Activated naive CD4-positive, alpha-beta T cell treated with anti-CD3 and anti-CD28 coated beads for 36 hours (primary cell): Measurements from ENCODE around the gene ZCWPW1. TPM values are rescaled to one million over a fixed set of nuclear protein-coding genes. Genes with fewer than 3 reads are reported as not detected.

Source experiments
- CTCF ChIA-PET: fragments of 350-600 bp; sonication (Branson Sonifier 250); formaldehyde crosslinking; loops from one replicate; lab custom pipeline; 2021; ENCODE audit warnings: antibody characterized with exemption; lab: Charles Lee
- DNase-seq: peaks from one replicate; pipeline ENCODE4 v3.0.0-alpha.2; 2020
- H3K27ac Mint-ChIP-seq: one replicate; pipeline ENCODE4 v1.8.0; 2021; ENCODE audit warnings: mild to moderate bottlenecking, mixed read lengths
- H3K27me3 Mint-ChIP-seq: one replicate; pipeline ENCODE4 v1.8.0; 2021; ENCODE audit warnings: low read depth, mixed read lengths
- H3K36me3 Mint-ChIP-seq: one replicate; pipeline ENCODE4 v1.8.0; 2021; ENCODE audit warnings: low read depth, mixed read lengths
- H3K4me1 Mint-ChIP-seq: one replicate; pipeline ENCODE4 v1.8.0; 2021; ENCODE audit warnings: low read depth, mixed read lengths
- H3K4me3 Mint-ChIP-seq: one replicate; pipeline ENCODE4 v1.8.0; 2021; ENCODE audit warnings: mild to moderate bottlenecking, moderate library complexity, mixed read lengths
- H3K9me3 Mint-ChIP-seq: one replicate; pipeline ENCODE4 v1.8.0; 2021; ENCODE audit warnings: mixed read lengths
- intact Hi-C: fragments of 100-400 bp; cut with micrococcal nuclease; formaldehyde crosslinking; loops from one replicate; pipeline ENCODE4 v1.15.1; 2023
- total RNA-seq, 2 experiments: library from RNA; stranded (reverse); gene quantifications; one replicate each; pipeline ENCODE4 v1.2.3, GENCODE V29; 2021

ZCWPW1 gene
- total RNA-seq, result 1 to 10 TPM; 3.5 to 5.2 TPM

- peak within 1 kb of the TSS; percentile 93 for H3K4me3 Mint-ChIP-seq
- peaks cover 40% of the 10 kb centered on the region for H3K4me1 Mint-ChIP-seq
- CTCF ChIA-PET, result interaction anchor here (0.6 to 1.0 kb wide), 3 partner anchors 12 to 156 kb away, joined by 3 to 4 read pairs (median 4); no protein-coding TSS in a partner anchor
- peaks cover 26% of the 10 kb centered on the region for H3K36me3 Mint-ChIP-seq
- intact Hi-C loops, result loop anchor here (1.0 to 5.0 kb wide), 12 partner anchors 8 to 1286 kb away; partner anchors contain the start of genes AGFG2, BUD31, GNB2 and GPC2
- H3K27ac Mint-ChIP-seq, result peak within 1 kb of the TSS; percentile 99
- H3K9me3 Mint-ChIP-seq, result no peaks in the 10 kb centered on the region
- peak; percentile 96 for DNase-seq
- H3K27me3 Mint-ChIP-seq, result peaks cover 5% of the 10 kb centered on the region
Measured at GRCh38 chr7:100428199-100428966, at the start of gene ZCWPW1. Gene ZCWPW1 (minus strand): TSS chr7:100428703. CDS start chr7:100420649, 8,054 bp downstream.

GRCh38 chr7:100477871-100478267 lies 49.4 kb upstream of the ZCWPW1 start:
- peak overlapping the region; percentile 92 for H3K27ac Mint-ChIP-seq
- peaks cover 54% of the 10 kb centered on the region for H3K4me1 Mint-ChIP-seq
- CTCF ChIA-PET, result interaction anchor here (0.7 to 5.4 kb wide), 6 partner anchors 8 to 136 kb away, joined by 3 to 45 read pairs (median 4); no protein-coding TSS in a partner anchor
- no peaks in the 10 kb centered on the region for H3K9me3 Mint-ChIP-seq
- no peak for DNase-seq
- intact Hi-C loops, result loop anchor here (2.0 to 5.0 kb wide), 6 partner anchors 49 to 375 kb away; partner anchors contain the start of genes GIGYF1, MEPCE, POP7 and SLC12A9
- peaks cover 12% of the 10 kb centered on the region for H3K36me3 Mint-ChIP-seq
- peak overlapping the region; percentile 98 for H3K4me3 Mint-ChIP-seq
- no peaks in the 10 kb centered on the region for H3K27me3 Mint-ChIP-seq

- Mint-ChIP-seq H3K36me3 (peaks cover 12% of the 10 kb centered on the region), H3K27me3 (no peaks in the 10 kb centered on the region), H3K27ac (peak overlapping the region; percentile 62), H3K4me3 (peak overlapping the region; percentile 98), H3K9me3 (no peaks in the 10 kb centered on the region), H3K4me1 (peaks cover 50% of the 10 kb centered on the region)
- intact Hi-C loops, result loop anchor here (5.0 kb wide), 3 partner anchors 200 to 230 kb away; partner anchors contain the start of genes GIGYF1 and POP7
- peak; percentile 78 for DNase-seq
- CTCF ChIA-PET, result interaction anchor here (0.7 to 2.1 kb wide), 6 partner anchors 9 to 136 kb away, joined by 3 to 17 read pairs (median 4); no protein-coding TSS in a partner anchor
Measured at GRCh38 chr7:100476903-100477870, 48.7 kb upstream of the ZCWPW1 start.

- intact Hi-C loops, result loop anchor here (5.0 kb wide), 3 partner anchors 201 to 231 kb away; partner anchors contain the start of genes GIGYF1 and POP7
- peaks cover 12% of the 10 kb centered on the region for H3K36me3 Mint-ChIP-seq
- peak overlapping the region; percentile 98 for H3K4me3 Mint-ChIP-seq
- H3K27ac Mint-ChIP-seq, result peak overlapping the region; percentile 89
- peaks cover 52% of the 10 kb centered on the region for H3K4me1 Mint-ChIP-seq
- H3K9me3 Mint-ChIP-seq, result no peaks in the 10 kb centered on the region
- CTCF ChIA-PET, result interaction anchor here (0.8 to 2.1 kb wide), 7 partner anchors 11 to 215 kb away, joined by 3 to 17 read pairs (median 5); no protein-coding TSS in a partner anchor
- no peak for DNase-seq
- H3K27me3 Mint-ChIP-seq, result no peaks in the 10 kb centered on the region
Measured at GRCh38 chr7:100476101-100476780, 47.7 kb upstream of the ZCWPW1 start.

- peaks cover 52% of the 10 kb centered on the region for H3K4me1 Mint-ChIP-seq
- intact Hi-C loops, result loop anchor here (5.0 kb wide), 3 partner anchors 202 to 232 kb away; partner anchors contain the start of genes GIGYF1 and POP7
- DNase-seq, result peak; percentile 26
- H3K36me3 Mint-ChIP-seq, result peaks cover 12% of the 10 kb centered on the region
- H3K27ac Mint-ChIP-seq, result peak overlapping the region; percentile 89
- CTCF ChIA-PET, result interaction anchor here (0.6 to 3.3 kb wide), 9 partner anchors 10 to 374 kb away, joined by 3 to 11 read pairs (median 3); partner anchors contain the start of genes AP4M1 and POP7
- peak overlapping the region; percentile 98 for H3K4me3 Mint-ChIP-seq
- H3K9me3 Mint-ChIP-seq, result no peaks in the 10 kb centered on the region
- no peaks in the 10 kb centered on the region for H3K27me3 Mint-ChIP-seq
Measured at GRCh38 chr7:100475549-100475948, 47.0 kb upstream of the ZCWPW1 start.

- CTCF ChIA-PET, result interaction anchor here (0.6 to 3.3 kb wide), 4 partner anchors 26 to 87 kb away, joined by 3 to 11 read pairs (median 4); no protein-coding TSS in a partner anchor
- peaks cover 12% of the 10 kb centered on the region for H3K36me3 Mint-ChIP-seq
- no peaks in the 10 kb centered on the region for H3K9me3 Mint-ChIP-seq
- H3K27me3 Mint-ChIP-seq, result no peaks in the 10 kb centered on the region
- peaks cover 56% of the 10 kb centered on the region for H3K4me1 Mint-ChIP-seq
- intact Hi-C loops, result no loop called here
- DNase-seq, result peak; percentile 51
- H3K4me3 Mint-ChIP-seq, result no peak overlapping the region
- peak overlapping the region; percentile 84 for H3K27ac Mint-ChIP-seq
Measured at GRCh38 chr7:100472854-100473499, 44.5 kb upstream of the ZCWPW1 start.

GRCh38 chr7:100472121-100472851 lies 43.8 kb upstream of the ZCWPW1 start:
- no peak for DNase-seq
- H3K9me3 Mint-ChIP-seq, result no peaks in the 10 kb centered on the region
- no peaks in the 10 kb centered on the region for H3K27me3 Mint-ChIP-seq
- peaks cover 56% of the 10 kb centered on the region for H3K4me1 Mint-ChIP-seq
- no peak overlapping the region for H3K4me3 Mint-ChIP-seq
- peaks cover 12% of the 10 kb centered on the region for H3K36me3 Mint-ChIP-seq
- CTCF ChIA-PET, result interaction anchor here (3.3 kb wide), 1 partner anchor 87 kb away, joined by 11 read pairs; no protein-coding TSS in a partner anchor
- intact Hi-C loops, result no loop called here
- peak overlapping the region; percentile 84 for H3K27ac Mint-ChIP-seq

- Mint-ChIP-seq H3K36me3 (peaks cover 12% of the 10 kb centered on the region), H3K9me3 (no peaks in the 10 kb centered on the region), H3K27ac (no peak overlapping the region), H3K27me3 (no peaks in the 10 kb centered on the region), H3K4me3 (no peak overlapping the region), H3K4me1 (peaks cover 45% of the 10 kb centered on the region)
- CTCF ChIA-PET, result interaction anchor here (0.5 to 3.7 kb wide), 6 partner anchors 10 to 181 kb away, joined by 3 to 45 read pairs (median 4); partner anchors contain the start of gene TSC22D4
- no peak for DNase-seq
- intact Hi-C loops, result no loop called here
Measured at GRCh38 chr7:100471021-100471420, 42.5 kb upstream of the ZCWPW1 start.

GRCh38 chr7:100469227-100470044 lies 40.9 kb upstream of the ZCWPW1 start:
- Mint-ChIP-seq H3K4me1 (peaks cover 29% of the 10 kb centered on the region), H3K27ac (peak overlapping the region; percentile 13), H3K9me3 (no peaks in the 10 kb centered on the region), H3K4me3 (no peak overlapping the region), H3K36me3 (peaks cover 6% of the 10 kb centered on the region), H3K27me3 (no peaks in the 10 kb centered on the region)
- CTCF ChIA-PET, result interaction anchor here (0.5 to 3.7 kb wide), 35 partner anchors 9 to 667 kb away, joined by 3 to 45 read pairs (median 3); partner anchors contain the start of genes AGFG2, FBXO24, POP7 and PPP1R35
- peak; percentile 88 for DNase-seq
- intact Hi-C loops, result loop anchor here (1.0 kb wide), 4 partner anchors 10 to 119 kb away; partner anchors contain the start of genes NYAP1 and TSC22D4
